B cell (primary cell): ENCODE data around the gene TMIE. TPM values are rescaled to one million over a fixed set of nuclear protein-coding genes. Genes with fewer than 3 reads are reported as not detected.

Source experiments
- ATAC-seq: fragments of 200-7000 bp; cut with Tn5 transposase; one replicate; pipeline ENCODE4 v1.10.0; 2021; ENCODE audit warnings: low read depth, mild to moderate bottlenecking, moderate number of reproducible peaks, moderate library complexity
- CTCF ChIA-PET: fragments of 350-600 bp; sonication (Branson Sonifier 250); formaldehyde crosslinking; loops from one replicate; lab custom pipeline; 2021; ENCODE audit warnings: antibody characterized with exemption, inconsistent platforms; lab: Charles Lee
- POLR2A ChIA-PET: fragments of 350-600 bp; sonication (Branson Sonifier 250); formaldehyde crosslinking; loops from one replicate; lab custom pipeline; 2021; ENCODE audit warnings: antibody characterized with exemption; lab: Charles Lee
- DNase-seq: peaks from one replicate; pipeline ENCODE4 v3.0.0; 2013
- H2AFZ ChIP-seq: 2 replicates; pipeline ENCODE4 v1.6.1; 2012; ENCODE audit warnings: mild to moderate bottlenecking, low read depth, low read length; ENCODE audit not compliant: insufficient read depth, poor library complexity, severe bottlenecking
- H3K27ac ChIP-seq, 2 donors: 1 replicate in 1 of 2; 2 replicates in 1 of 2; pipeline ENCODE4 v1.5.1; 2012 to 2013; ENCODE audit warnings: low read length in 2 of 2, mild to moderate bottlenecking in 2 of 2, moderate library complexity in 1 of 2
- H3K27me3 ChIP-seq, 4 experiments: fragments of 200-600 bp in 1 of 4; sonication (generic) in 1 of 4; replicated peaks in 1 of 4; 1 replicate in 2 of 4; 2 replicates in 2 of 4; pipeline versions ENCODE4 v1.6.1 to v1.7.0; 2013 to 2016; ENCODE audit warnings: low read length in 3 of 4, mild to moderate bottlenecking in 2 of 4, mixed read lengths in 1 of 4, moderate library complexity in 1 of 4; ENCODE audit not compliant: insufficient read depth in 4 of 4, control insufficient read depth in 3 of 4; ENCODE audit errors: control extremely low read depth in 1 of 4
- H3K36me3 ChIP-seq, 2 experiments: replicated peaks in 1 of 2; 1 replicate in 1 of 2; 2 replicates in 1 of 2; pipeline versions ENCODE4 v1.6.1 to v1.7.1; 2013; ENCODE audit warnings: low read length in 1 of 2; ENCODE audit not compliant: insufficient read depth in 2 of 2, control insufficient read depth in 1 of 2; ENCODE audit errors: control extremely low read depth in 1 of 2, extremely low read depth in 1 of 2
- H3K4me1 ChIP-seq, 2 donors: fragments of 200-600 bp in 1 of 2; sonication (generic) in 1 of 2; 1 replicate in 1 of 2; 2 replicates in 1 of 2; pipeline versions ENCODE4 v1.5.1 to v1.6.1; 2013 to 2017; ENCODE audit warnings: low read length in 2 of 2; ENCODE audit not compliant: control insufficient read depth in 2 of 2, insufficient read depth in 2 of 2
- H3K4me2 ChIP-seq: replicated peaks from 2 replicates; pipeline ENCODE3; 2012; ENCODE audit warnings: mild to moderate bottlenecking, low read depth, low read length; ENCODE audit not compliant: poor library complexity, severe bottlenecking
- H3K4me3 ChIP-seq, 5 experiments: fragments of 200-600 bp in 1 of 5; sonication (generic) in 1 of 5; 1 replicate in 3 of 5; 2 replicates in 2 of 5; pipeline versions ENCODE4 v1.5.1 to v1.7.0; 2011 to 2016; ENCODE audit warnings: low read length in 4 of 5, mild to moderate bottlenecking in 4 of 5, low read depth in 2 of 5, control low read depth in 1 of 5, moderate library complexity in 1 of 5; ENCODE audit not compliant: insufficient read depth in 1 of 5; ENCODE audit errors: control extremely low read depth in 1 of 5, extremely low read depth in 1 of 5
- H3K79me2 ChIP-seq: fragments of 200-600 bp; sonication (generic); one replicate; pipeline ENCODE4 v1.6.0; 2016; ENCODE audit warnings: low read length; ENCODE audit not compliant: control insufficient read depth, insufficient read depth
- H3K9ac ChIP-seq: fragments of 200-600 bp; sonication (generic); 2 replicates; pipeline ENCODE4 v1.6.1; 2017; ENCODE audit warnings: mild to moderate bottlenecking, low read length, moderate library complexity
- H3K9me3 ChIP-seq, 3 donors: one replicate each; pipeline versions ENCODE4 v1.6.1 to v1.7.1; 2013; ENCODE audit warnings: low read length in 2 of 3; ENCODE audit not compliant: control insufficient read depth in 2 of 3, insufficient read depth in 1 of 3; ENCODE audit errors: control extremely low read depth in 1 of 3
- H4K20me1 ChIP-seq: 2 replicates; pipeline ENCODE4 v1.6.0; 2012; ENCODE audit warnings: mild to moderate bottlenecking, low read length; ENCODE audit not compliant: insufficient read depth, control insufficient read depth, poor library complexity, severe bottlenecking
- H3K27ac Mint-ChIP-seq: one replicate; pipeline ENCODE4 v1.8.0; 2021; ENCODE audit warnings: mixed read lengths
- H3K27me3 Mint-ChIP-seq: one replicate; pipeline ENCODE4 v1.8.0; 2021; ENCODE audit warnings: mixed read lengths
- H3K4me1 Mint-ChIP-seq: one replicate; pipeline ENCODE4 v1.8.0; 2021; ENCODE audit warnings: mixed read lengths
- H3K4me3 Mint-ChIP-seq: one replicate; pipeline ENCODE4 v1.8.0; 2021; ENCODE audit warnings: mixed read lengths
- H3K9me3 Mint-ChIP-seq: one replicate; pipeline ENCODE4 v1.8.0; 2022; ENCODE audit warnings: mixed read lengths; ENCODE audit not compliant: insufficient read depth
- CTCF ChIP-seq: fragments of 200-600 bp; IDR thresholded peaks from one replicate; pipeline ENCODE4 v1.8.0; 2022; ENCODE audit warnings: antibody characterized with exemption, mild to moderate bottlenecking
- EZH2 ChIP-seq: IDR thresholded peaks from 2 replicates; pipeline ENCODE4 v1.6.1; 2012; ENCODE audit warnings: borderline replicate concordance, low read depth, mild to moderate bottlenecking, moderate library complexity, low read length; ENCODE audit not compliant: insufficient read depth, poor library complexity, severe bottlenecking
- WGBS: methylation state at CpG from one replicate; pipeline ENCODE4 v1.1.5; 2013; ENCODE audit warnings: missing lambda C conversion rate; ENCODE audit not compliant: insufficient coverage; 5-methylcytosine and 5-hydroxymethylcytosine counted together
- intact Hi-C: fragments of 100-400 bp; cut with micrococcal nuclease; formaldehyde crosslinking; loops from one replicate; pipeline ENCODE4 v1.10.0; 2022
- polyA plus RNA-seq: library from polyadenylated mRNA; depleted of rRNA; stranded (reverse); fragments of >200 nt; gene quantifications from 2 replicates; pipeline ENCODE4 v1.2.3, GENCODE V29; 2012
- total RNA-seq, 2 donors: library from RNA; stranded (reverse); fragments of 120-200 nt in 1 of 2; gene quantifications; 1 replicate in 1 of 2; 2 replicates in 1 of 2; pipeline versions ENCODE4 v1.2.3 to v1.2.4, GENCODE V29; 2013 to 2022

Gene TMIE
- total and polyA plus RNA-seq, 2 donors (not counting 1 experiment from before 2014, with no cell fraction given), result not detected

- Histone ChIP-seq H2AFZ (no peak overlapping the region), H3K79me2 (no peaks in the 10 kb centered on the region), H3K27me3 (peaks cover 0 to 34% (median 11%) of the 10 kb centered on the region in 4 experiments), H3K9ac (no peak overlapping the region), H3K4me3 (no peak overlapping the region), H3K4me2 (peak overlapping the region; percentile 100), H3K36me3 (no peaks in the 10 kb centered on the region), H3K27ac (no peak overlapping the region), H3K9me3 (no peaks in the 10 kb centered on the region), H3K4me1 (peaks cover 34 to 38% of the 10 kb centered on the region in 2 donors), H4K20me1 (no peaks in the 10 kb centered on the region)
- Mint-ChIP-seq H3K27me3 (peaks cover 7% of the 10 kb centered on the region), H3K4me3 (peak overlapping the region; percentile 56), H3K27ac (peak overlapping the region; percentile 7), H3K4me1 (peaks cover 30% of the 10 kb centered on the region), H3K9me3 (no peaks in the 10 kb centered on the region)
- TF ChIP-seq CTCF (no peak), EZH2 (no peak)
- ChIA-PET CTCF (interaction anchor here (1.1 to 2.0 kb wide), 4 partner anchors 11 to 213 kb away, joined by 3 to 9 read pairs (median 4); no protein-coding TSS in a partner anchor), POLR2A (no interaction called here)
- DNase-seq, result no peak
- 80% methylated on average over 4 of the region's 4 CpGs for WGBS
- no peak for ATAC-seq
- intact Hi-C loops, result loop anchor here (10.0 kb wide), 1 partner anchor 211 kb away; no protein-coding TSS in a partner anchor
Observed at GRCh38 chr3:46695962-46696894, 5.0 kb upstream of the TMIE start.
